Measurements from ENCODE around the gene UPK3BL2.
"Not testable (repeated sequence)": the region's sequence is repeated elsewhere in the genome, so short reads cannot be mapped to it uniquely, and the experiment has no call there.

DNA sequence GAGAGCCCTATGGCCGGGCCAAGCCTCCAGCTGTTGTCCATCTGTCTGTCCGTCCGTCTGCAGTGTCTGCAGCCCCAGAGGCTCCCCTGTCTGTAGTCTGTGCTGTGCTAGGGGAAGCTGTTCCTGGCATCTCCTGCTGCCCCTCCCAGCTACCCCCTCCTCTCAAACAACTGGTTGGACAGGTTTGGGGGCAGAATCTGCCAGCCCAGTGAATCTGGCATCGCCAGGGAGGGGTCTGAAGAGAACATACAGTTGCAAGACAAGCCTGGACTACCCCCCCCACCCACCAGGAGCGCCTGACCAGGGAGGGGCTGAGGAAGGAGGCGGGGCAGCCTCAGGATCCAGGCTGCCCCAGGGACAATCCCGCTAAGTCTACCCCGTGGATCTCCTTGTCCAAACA lies at the start of gene UPK3BL2:
- TF ChIP-seq POLR2A, POLR2AphosphoS5 (IDR thresholded peaks at IDR 0.05): not testable (repeated sequence)

All from spleen (tissue), 3 donors.